ENCODE measurements around the gene SCYGR4. TPM values are rescaled to one million over a fixed set of nuclear protein-coding genes. Genes with fewer than 3 reads are reported as not detected.

The SCYGR4 gene
- total RNA-seq: not detected

DNA sequence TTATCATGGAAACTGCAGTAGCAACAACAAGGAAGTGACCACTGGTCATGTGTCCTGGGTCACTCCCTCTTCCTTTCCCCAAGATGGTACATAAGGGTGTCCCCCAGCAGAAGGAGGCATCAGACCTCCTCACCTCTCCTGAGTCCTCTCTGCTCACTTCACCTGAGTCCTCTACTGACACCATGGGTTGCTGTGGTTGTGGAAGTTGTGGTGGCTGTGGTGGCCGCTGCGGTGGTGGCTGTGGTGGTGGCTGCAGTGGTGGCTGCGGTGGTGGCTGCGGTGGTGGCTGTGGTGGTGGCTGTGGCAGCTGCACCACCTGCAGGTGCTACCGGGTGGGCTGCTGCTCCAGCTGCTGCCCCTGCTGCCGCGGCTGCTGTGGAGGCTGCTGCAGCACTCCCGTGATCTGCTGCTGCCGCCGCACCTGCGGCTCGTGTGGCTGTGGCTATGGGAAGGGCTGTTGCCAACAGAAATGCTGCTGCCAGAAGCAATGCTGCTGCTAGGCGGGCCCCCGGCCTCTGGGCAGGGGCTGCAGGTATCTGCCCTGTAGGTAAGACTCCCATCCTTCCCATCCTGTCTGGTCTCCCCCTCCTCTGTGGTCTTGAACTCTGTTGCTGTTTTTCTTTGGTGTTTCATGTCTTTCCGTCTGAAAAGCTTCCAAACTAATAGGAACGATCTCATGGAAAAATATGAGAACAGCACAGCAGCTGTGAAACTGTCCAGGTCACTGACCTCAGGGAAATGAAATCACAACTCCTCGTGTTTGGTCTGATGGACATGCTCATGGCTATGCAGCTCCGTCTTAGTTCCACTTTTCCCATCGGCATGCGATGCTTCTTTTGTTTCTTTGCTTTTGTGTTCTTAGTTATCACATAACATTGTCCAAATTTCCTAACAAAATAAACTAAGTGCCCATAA is at the start of gene SCYGR4:
SCYGR4 (plus strand) TSS at position 183 of the 915 bp plus-strand sequence; CDS start at position 183, 0 bp downstream.

GRCh38 chr2:227598835-227599503 is 18.3 kb upstream of the SCYGR4 start, which contains the start of gene SCYGR2:
TSS of gene SCYGR2 (plus strand) at chr2:227598893. CDS start at chr2:227598893, 0 bp downstream.

GRCh38 chr2:227614740-227615139 is 2.6 kb upstream of the SCYGR4 start, which contains the start of gene SCYGR3:
TSS of gene SCYGR3 (minus strand) at chr2:227614840. CDS start at chr2:227614840, 0 bp downstream.

DNA sequence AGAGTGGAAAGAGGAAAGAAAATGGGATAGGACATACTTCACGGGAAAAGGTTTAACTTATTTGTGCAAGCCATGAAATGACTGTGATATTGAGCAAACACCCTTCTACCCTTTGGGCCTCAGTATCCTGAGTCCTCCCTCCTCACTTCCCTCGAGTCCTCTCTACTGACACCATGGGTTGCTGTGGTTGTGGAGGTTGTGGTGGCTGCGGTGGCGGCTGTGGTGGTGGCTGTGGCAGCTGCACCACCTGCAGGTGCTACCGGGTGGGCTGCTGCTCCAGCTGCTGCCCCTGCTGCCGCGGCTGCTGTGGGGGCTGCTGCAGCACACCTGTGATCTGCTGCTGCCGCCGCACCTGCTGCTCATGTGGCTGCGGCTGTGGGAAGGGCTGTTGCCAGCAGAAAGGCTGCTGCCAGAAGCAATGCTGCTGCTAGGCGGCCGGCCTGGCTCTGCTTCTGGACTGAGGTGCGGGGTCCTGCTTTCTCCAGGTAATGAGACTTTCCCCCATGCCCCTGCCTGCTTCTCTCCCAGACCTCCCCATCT is 49.4 kb downstream of the SCYGR4 start, which contains the start of gene SCYGR5:
SCYGR5 (plus strand) TSS at position 174 of the 540 bp plus-strand sequence; CDS start at position 174, 0 bp downstream.

Other genes with a start within 250 kb of the SCYGR4 start
- not detected for gene TM4SF20, start 238.2 kb upstream of the SCYGR4 start, total RNA-seq
- not detected for gene SCYGR1, start 229.5 kb upstream of the SCYGR4 start, total RNA-seq
- gene AGFG1, start 145.3 kb upstream of the SCYGR4 start, total RNA-seq: 10 to 100 TPM; 59.6 to 60.2 TPM
- not detected for gene SCYGR2, start 18.6 kb upstream of the SCYGR4 start, total RNA-seq
- not detected for gene SCYGR3, start 2.7 kb upstream of the SCYGR4 start, total RNA-seq
- gene SCYGR5, start 49.3 kb downstream of the SCYGR4 start, total RNA-seq: not detected
- not detected for gene SLC19A3, start 100.5 kb downstream of the SCYGR4 start, total RNA-seq
- not detected for gene SCYGR6, start 107.3 kb downstream of the SCYGR4 start, total RNA-seq
- not detected for gene SCYGR7, start 110.8 kb downstream of the SCYGR4 start, total RNA-seq
- gene SCYGR8, start 128.4 kb downstream of the SCYGR4 start, total RNA-seq: not detected
- gene CCL20, start 196.3 kb downstream of the SCYGR4 start, total RNA-seq: not detected